ENCODE data around the gene AAK1.

GRCh38 chr2:69605284-69605683 lies 38.3 kb downstream of the AAK1 start:
- TF ChIP-seq EP300 (IDR thresholded peaks at IDR 0.05; ENCODE audit: low read depth): no peak
- no peak for TF ChIP-seq CTCF (IDR thresholded peaks at IDR 0.05)
